Parathyroid adenoma (tissue), 2 donors: ENCODE data around the gene TCL1B.

Source experiments
- H2AFZ ChIP-seq: fragments of 300-600 bp; sonication (generic); one replicate; pipeline ENCODE4 v1.7.0; 2017; ENCODE audit warnings: antibody characterized with exemption, mild to moderate bottlenecking
- H3K27ac ChIP-seq: fragments of 300-600 bp; sonication (generic); one replicate; pipeline ENCODE4 v1.7.0; 2017
- H3K27me3 ChIP-seq: fragments of 300-600 bp; sonication (generic); one replicate; pipeline ENCODE4 v1.7.0; 2017; ENCODE audit warnings: low read length; ENCODE audit not compliant: control insufficient read depth, insufficient read depth
- H3K36me3 ChIP-seq: fragments of 300-600 bp; sonication (generic); one replicate; pipeline ENCODE4 v1.7.0; 2017; ENCODE audit warnings: low read length; ENCODE audit not compliant: control insufficient read depth, insufficient read depth
- H3K4me1 ChIP-seq: fragments of 300-600 bp; sonication (generic); one replicate; pipeline ENCODE4 v1.7.0; 2017; ENCODE audit warnings: control low read depth
- H3K4me2 ChIP-seq: fragments of 300-600 bp; sonication (generic); one replicate; pipeline ENCODE4 v1.7.0; 2017; ENCODE audit warnings: low read length
- H3K4me3 ChIP-seq: fragments of 300-600 bp; sonication (generic); one replicate; pipeline ENCODE4 v1.7.0; 2017; ENCODE audit warnings: low read depth, low read length
- H3K79me2 ChIP-seq: fragments of 300-600 bp; sonication (generic); one replicate; pipeline ENCODE4 v1.7.0; 2017; ENCODE audit warnings: control low read depth
- H3K9ac ChIP-seq: fragments of 300-600 bp; sonication (generic); one replicate; pipeline ENCODE4 v1.7.0; 2017; ENCODE audit warnings: mild to moderate bottlenecking
- H3K9me3 ChIP-seq: fragments of 300-600 bp; sonication (generic); one replicate; pipeline ENCODE4 v1.7.0; 2017; ENCODE audit warnings: low read length; ENCODE audit not compliant: control insufficient read depth
- CTCF ChIP-seq: fragments of 300-600 bp; sonication (generic); IDR thresholded peaks from one replicate; pipeline ENCODE4 v1.7.0; 2017; ENCODE audit warnings: antibody characterized with exemption, mild to moderate bottlenecking
- donor health status: primary hyperparathyroidism.

TCL1B gene

GRCh38 chr14:95679998-95680735 lies 6.1 kb upstream of the TCL1B start:
- no peaks in the 10 kb centered on the region for H3K79me2 ChIP-seq
- TF ChIP-seq CTCF, result peak; percentile 68
- H3K4me3 ChIP-seq, result no peak overlapping the region
- H3K27me3 ChIP-seq, result peaks cover 3% of the 10 kb centered on the region
- H2AFZ ChIP-seq, result peak overlapping the region; percentile 57
- H3K4me2 ChIP-seq, result no peak overlapping the region
- H3K9me3 ChIP-seq, result no peaks in the 10 kb centered on the region
- peaks cover 48% of the 10 kb centered on the region for H3K4me1 ChIP-seq
- H3K36me3 ChIP-seq, result no peaks in the 10 kb centered on the region
- no peak overlapping the region for H3K9ac ChIP-seq
- no peak overlapping the region for H3K27ac ChIP-seq

GRCh38 chr14:95681153-95681552 lies 5.1 kb upstream of the TCL1B start:
- no peak overlapping the region for H3K9ac ChIP-seq
- no peak overlapping the region for H3K27ac ChIP-seq
- no peak for TF ChIP-seq CTCF
- H3K9me3 ChIP-seq, result no peaks in the 10 kb centered on the region
- H3K27me3 ChIP-seq, result peaks cover 3% of the 10 kb centered on the region
- no peaks in the 10 kb centered on the region for H3K79me2 ChIP-seq
- no peak overlapping the region for H3K4me3 ChIP-seq
- peaks cover 57% of the 10 kb centered on the region for H3K4me1 ChIP-seq
- H2AFZ ChIP-seq, result no peak overlapping the region
- H3K4me2 ChIP-seq, result no peak overlapping the region
- no peaks in the 10 kb centered on the region for H3K36me3 ChIP-seq

- H3K9me3 ChIP-seq, result no peaks in the 10 kb centered on the region
- H3K27me3 ChIP-seq, result peaks cover 3% of the 10 kb centered on the region
- no peaks in the 10 kb centered on the region for H3K36me3 ChIP-seq
- H3K4me2 ChIP-seq, result no peak overlapping the region
- H3K79me2 ChIP-seq, result no peaks in the 10 kb centered on the region
- peak; percentile 8 for TF ChIP-seq CTCF
- H3K9ac ChIP-seq, result no peak overlapping the region
- H2AFZ ChIP-seq, result no peak overlapping the region
- peaks cover 48% of the 10 kb centered on the region for H3K4me1 ChIP-seq
- no peak overlapping the region for H3K27ac ChIP-seq
- no peak overlapping the region for H3K4me3 ChIP-seq
Observed at GRCh38 chr14:95683793-95684192, 2.4 kb upstream of the TCL1B start.

- Histone ChIP-seq H3K4me3 (no peak overlapping the region), H3K4me2 (no peak overlapping the region), H3K9ac (no peak overlapping the region), H3K4me1 (peaks cover 32% of the 10 kb centered on the region), H3K27ac (no peak overlapping the region), H3K9me3 (no peaks in the 10 kb centered on the region), H3K79me2 (no peaks in the 10 kb centered on the region), H3K36me3 (no peaks in the 10 kb centered on the region), H3K27me3 (peaks cover 3% of the 10 kb centered on the region), H2AFZ (no peak overlapping the region)
- no peak for TF ChIP-seq CTCF
Observed at GRCh38 chr14:95686935-95687334, 709 bp downstream of the TCL1B start.

- H3K4me3 ChIP-seq, result no peak overlapping the region
- no peak overlapping the region for H3K4me2 ChIP-seq
- TF ChIP-seq CTCF, result no peak
- H3K27me3 ChIP-seq, result no peaks in the 10 kb centered on the region
- no peaks in the 10 kb centered on the region for H3K79me2 ChIP-seq
- H3K9me3 ChIP-seq, result no peaks in the 10 kb centered on the region
- H2AFZ ChIP-seq, result no peak overlapping the region
- H3K9ac ChIP-seq, result no peak overlapping the region
- no peak overlapping the region for H3K27ac ChIP-seq
- no peaks in the 10 kb centered on the region for H3K36me3 ChIP-seq
- H3K4me1 ChIP-seq, result peaks cover 26% of the 10 kb centered on the region
Observed at GRCh38 chr14:95689441-95689840, 3.2 kb downstream of the TCL1B start.
